ENCODE results near the gene NTN5. TPM values are rescaled to one million over a fixed set of nuclear protein-coding genes. Genes with fewer than 3 reads are reported as not detected.
A peak's percentile ranks its signal among the peaks of the same experiment; 100 is the strongest.

NTN5 gene
- total RNA-seq, 1 experiment from 2014 or later: 0.55 TPM

DNA sequence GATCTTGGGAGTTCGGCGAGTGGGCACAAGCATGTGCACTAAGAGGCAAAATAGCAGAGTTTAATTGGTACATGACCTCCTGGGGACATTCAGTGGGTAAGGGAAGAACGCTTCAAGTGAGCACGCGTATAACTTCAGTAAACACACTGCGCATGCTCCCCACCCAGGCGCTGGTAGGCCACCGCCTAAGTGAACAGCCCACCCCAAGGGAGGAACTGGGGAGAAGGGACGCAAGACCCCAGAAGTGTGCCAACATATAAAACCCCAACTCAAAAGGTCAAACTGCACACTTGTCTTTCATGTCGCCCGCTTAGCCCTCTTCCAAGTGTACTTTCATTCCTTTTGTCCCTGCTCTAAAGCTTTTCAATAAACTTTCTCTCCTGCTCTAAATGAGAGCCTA is 10.5 kb upstream of the NTN5 start:
- no peak overlapping the region for H2AFZ ChIP-seq (ENCODE audit: low read length)
- no peak overlapping the region for H2BK12ac ChIP-seq (ENCODE audit: insufficient read length, low read depth, low read length)
- H3K4me1 ChIP-seq (ENCODE audit: insufficient read depth, low read length): no peaks in the 10 kb centered on the region
- H3K27me3 ChIP-seq (ENCODE audit: insufficient read depth, low read length): no peaks in the 10 kb centered on the region; the same call in 1 of the 2 replicates
- Mint-ChIP-seq H3K4me1 (peaks cover 3 to 6% of the 10 kb centered on the region in 2 experiments), H3K4me3 (no peak overlapping the region), H3K27me3 (ENCODE audit: low read depth) (peaks cover 5% of the 10 kb centered on the region), H3K9me3 (no peaks in the 10 kb centered on the region), H3K27ac (peak overlapping the region in 1 of 3 experiments; percentile 72; a peak in 1 of 7 replicates), H3K36me3 (ENCODE audit: insufficient read depth in 1 of 3, low read depth in 3 of 3) (no peaks in the 10 kb centered on the region; a peak in 1 of 7 replicates)
- no peak overlapping the region for H3K14ac ChIP-seq (ENCODE audit: insufficient read depth, low read length)
- no peak overlapping the region for H3K23ac ChIP-seq (ENCODE audit: insufficient read length, low read depth, low read length)
- H2BK15ac ChIP-seq (ENCODE audit: low read depth, low read length): no peak overlapping the region
- H3K56ac ChIP-seq (ENCODE audit: insufficient read length, low read depth, low read length): no peak overlapping the region
- H3K79me1 ChIP-seq (ENCODE audit: insufficient read depth, low read depth, low read length, poor library complexity, severe bottlenecking): no peaks in the 10 kb centered on the region
- no peaks in the 10 kb centered on the region for H4K20me1 ChIP-seq (ENCODE audit: control insufficient read depth, insufficient read depth, insufficient read length)
- H4K5ac ChIP-seq (ENCODE audit: insufficient read length, low read depth, low read length): no peak overlapping the region
- TF ChIP-seq CTCF (conservative IDR thresholded peaks at IDR 0.05): no peak
- no peak overlapping the region for H3T11ph ChIP-seq (ENCODE audit: low read length)
- H2BK5ac ChIP-seq (ENCODE audit: insufficient read length, low read length): no peak overlapping the region
- no peak overlapping the region for H3K4ac ChIP-seq (ENCODE audit: low read depth, low read length)
- DNase-seq: no peak
- no peak overlapping the region for H2AK5ac ChIP-seq (ENCODE audit: insufficient read length, low read length)
- no CpG with 5 or more reads among the region's 11 CpGs for WGBS (ENCODE audit: extremely low coverage, insufficient read length, low lambda C conversion rate)
- no peak overlapping the region for H2BK120ac ChIP-seq (ENCODE audit: low read depth, low read length, poor library complexity, severe bottlenecking)
- no peak overlapping the region for H3K27ac ChIP-seq (ENCODE audit: insufficient read length, low read depth, low read length)
- no peaks in the 10 kb centered on the region for H3K79me2 ChIP-seq (ENCODE audit: insufficient read depth, low read length)
- H3K4me2 ChIP-seq (ENCODE audit: insufficient read depth, insufficient read length, low read length): no peak overlapping the region
- H3K9ac ChIP-seq (ENCODE audit: extremely low read depth, insufficient read length, low read length): no peak overlapping the region
- H3K23me2 ChIP-seq (ENCODE audit: insufficient read length, low read depth, low read length, poor library complexity, severe bottlenecking): no peaks in the 10 kb centered on the region
- H3K18ac ChIP-seq (ENCODE audit: insufficient read length, low read depth, low read length): no peak overlapping the region
- no peak overlapping the region for H4K8ac ChIP-seq (replicated peaks; ENCODE audit: insufficient read length, low read depth, low read length)
- no peaks in the 10 kb centered on the region for H3K9me3 ChIP-seq (ENCODE audit: control insufficient read depth, low read depth, low read length)
- no peak overlapping the region for H2BK20ac ChIP-seq (ENCODE audit: low read depth, low read length, poor library complexity, severe bottlenecking)
- H4K91ac ChIP-seq (ENCODE audit: insufficient read length, low read depth, low read length): no peak overlapping the region
